Mesenteric fat pad (tissue), 1 donor: ENCODE results near the gene VWA8. TPM values are rescaled to one million over a fixed set of nuclear protein-coding genes. Genes with fewer than 3 reads are reported as not detected.
"Not testable (repeated sequence)": the region's sequence is repeated elsewhere in the genome, so short reads cannot be mapped to it uniquely, and the experiment has no call there.

Experiments used
- DNase-seq: peaks from one replicate; pipeline ENCODE4 v3.0.0-alpha.2; 2020; ENCODE audit warnings: low spot score
- total RNA-seq: library from RNA; stranded (reverse); fragmentation: NEBNext Ultra II Directional; extraction: Animal tissue kit (Norgen Biotek cat#: 25700); gene quantifications from one replicate; pipeline ENCODE4 v1.2.1, GENCODE V29; 2021
- donor health status: DM: yes; HTN: yes; CAD: no.

The VWA8 gene
- total RNA-seq, 1 donor from 2014 or later = 17.9 TPM

DNA sequence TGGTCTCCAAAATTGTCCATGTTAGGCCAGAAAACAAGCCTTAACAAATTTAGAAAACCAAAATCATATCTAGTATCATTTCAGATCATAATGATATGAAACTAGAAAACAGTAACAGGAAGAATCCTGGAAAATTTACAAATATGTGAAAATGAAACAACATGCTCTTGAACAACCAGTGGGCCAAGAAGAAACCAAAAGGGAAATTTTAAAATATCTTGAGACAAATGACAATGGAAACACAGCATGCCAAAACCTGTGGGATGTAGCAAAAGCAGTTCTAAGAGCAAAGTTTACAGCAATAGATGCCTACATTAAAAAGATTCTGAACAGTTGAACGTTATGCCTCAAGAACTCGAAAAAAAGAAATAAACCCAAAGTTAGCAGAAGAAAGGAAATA, 32.6 kb downstream of the VWA8 start:
- no peak for DNase-seq

DNA sequence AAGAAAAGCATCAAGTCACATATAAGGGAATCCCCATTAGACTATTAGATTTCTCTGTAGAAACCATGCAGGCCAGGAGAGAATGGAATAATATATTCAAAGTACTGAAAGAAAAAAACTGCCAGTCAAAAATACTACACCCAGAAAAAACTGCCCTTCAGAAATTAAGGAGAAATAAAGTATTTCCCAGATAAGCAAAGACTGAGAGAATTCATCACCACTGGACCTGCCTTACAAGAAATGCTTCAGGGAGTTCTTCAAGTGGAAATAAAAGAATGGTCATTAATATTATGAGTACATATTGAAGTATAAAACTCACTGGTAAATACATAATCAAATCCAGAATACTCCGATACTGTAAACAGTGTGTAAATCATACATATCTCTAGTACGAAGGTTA, 35.9 kb downstream of the VWA8 start:
- DNase-seq = no peak

DNA sequence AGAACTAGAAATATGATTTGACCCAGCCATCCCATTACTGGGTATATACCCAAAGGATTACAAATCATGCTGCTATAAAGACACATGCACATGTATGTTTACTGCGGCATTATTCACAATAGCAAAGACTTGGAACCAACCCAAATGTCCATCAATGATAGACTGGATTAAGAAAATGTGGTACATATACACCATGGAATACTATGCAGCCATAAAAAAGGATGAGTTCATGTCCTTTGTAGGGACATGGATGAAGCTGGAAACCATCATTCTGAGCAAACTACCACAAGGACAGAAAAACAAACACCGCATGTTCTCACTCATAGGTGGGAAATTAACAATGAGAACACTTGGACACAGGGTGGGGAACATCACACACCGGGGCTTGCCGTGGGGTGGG, 38.0 kb downstream of the VWA8 start:
- not testable (repeated sequence) for DNase-seq

DNA sequence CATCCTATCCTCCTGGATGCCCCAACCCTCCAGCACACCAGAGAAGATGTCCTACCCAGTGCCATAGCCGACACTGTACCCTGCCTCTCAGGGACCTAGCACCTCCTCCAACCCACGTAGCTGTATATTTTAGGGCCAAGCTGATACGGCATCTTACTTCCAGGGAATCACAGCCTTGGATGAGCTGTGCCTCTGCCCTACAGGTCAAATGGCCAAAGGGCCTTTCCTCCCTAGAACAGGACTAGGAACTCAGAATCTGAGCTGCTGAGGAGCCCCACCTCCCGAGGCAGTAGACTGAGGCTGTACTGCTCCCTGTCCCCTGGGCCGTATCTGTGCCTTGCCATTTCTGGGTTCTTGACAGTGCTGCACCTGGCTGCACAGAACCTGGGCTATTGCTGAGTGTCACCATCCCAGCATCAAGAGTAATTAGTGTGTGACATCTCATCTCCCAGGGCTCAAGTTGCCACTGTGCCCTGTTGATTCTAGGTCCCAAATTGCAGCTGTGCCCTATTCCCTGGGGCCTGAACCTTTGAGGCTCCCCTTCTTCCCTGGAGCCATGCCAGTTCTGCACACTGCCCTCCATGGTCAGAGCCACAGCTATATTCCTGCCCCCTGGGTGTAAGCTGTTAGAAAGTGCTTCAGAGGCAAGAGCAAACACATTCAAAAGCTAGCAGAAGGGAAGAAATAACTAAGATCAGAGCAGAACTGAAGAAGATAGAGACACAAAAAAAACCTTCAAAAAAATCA, 41.0 kb downstream of the VWA8 start:
- no peak for DNase-seq

DNA sequence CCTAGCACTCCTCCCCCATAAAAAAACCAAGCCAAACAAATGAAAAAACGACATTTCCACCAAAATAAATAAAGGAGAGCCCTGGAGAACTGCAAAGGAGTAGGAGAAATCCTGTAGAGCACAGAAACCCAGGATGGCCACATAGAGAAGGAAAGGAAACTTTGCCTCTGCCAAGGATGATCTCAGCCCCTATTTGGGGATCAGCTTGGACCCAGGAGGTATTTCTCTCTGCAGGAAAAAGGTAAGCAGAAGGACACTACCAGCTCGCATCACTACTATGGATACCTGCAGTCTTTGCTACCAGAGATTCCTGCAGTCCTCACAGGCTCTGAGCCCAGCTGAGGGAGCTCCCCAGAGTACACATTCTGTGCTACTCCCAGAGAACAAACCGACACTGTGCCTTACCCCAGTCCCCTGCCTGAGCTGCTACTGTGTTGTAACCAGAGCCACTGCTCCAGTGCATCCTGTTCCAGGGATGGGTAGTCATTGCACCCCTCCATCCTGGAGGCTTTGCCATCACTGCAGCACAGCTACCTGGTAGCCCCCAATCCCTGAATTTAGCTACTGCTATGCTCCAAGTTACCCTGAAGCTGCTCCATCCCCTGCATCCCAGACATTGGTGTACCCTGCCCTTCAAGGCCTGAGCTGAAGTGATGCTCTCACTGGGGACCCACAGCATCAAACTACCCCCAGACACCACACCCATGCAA, 41.7 kb downstream of the VWA8 start:
- DNase-seq = no peak

DNA sequence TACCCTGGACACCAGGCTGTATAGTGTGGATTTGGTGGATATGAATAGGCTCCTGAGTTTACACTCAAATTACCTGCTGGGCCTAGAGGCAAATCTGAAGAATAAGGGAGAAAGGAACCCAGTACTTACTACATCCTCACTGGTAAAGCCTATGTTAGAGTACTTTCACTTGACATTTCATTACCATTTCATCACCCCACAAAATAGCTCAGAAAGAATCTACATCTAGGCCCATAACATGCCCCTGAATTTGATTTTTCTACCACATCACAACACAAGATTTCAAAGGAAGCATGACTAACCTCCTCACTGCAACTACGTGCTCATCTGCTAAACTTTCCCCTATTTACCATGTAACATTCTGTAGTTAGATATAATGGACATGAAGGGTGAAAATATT, 43.3 kb downstream of the VWA8 start:
- no peak for DNase-seq

DNA sequence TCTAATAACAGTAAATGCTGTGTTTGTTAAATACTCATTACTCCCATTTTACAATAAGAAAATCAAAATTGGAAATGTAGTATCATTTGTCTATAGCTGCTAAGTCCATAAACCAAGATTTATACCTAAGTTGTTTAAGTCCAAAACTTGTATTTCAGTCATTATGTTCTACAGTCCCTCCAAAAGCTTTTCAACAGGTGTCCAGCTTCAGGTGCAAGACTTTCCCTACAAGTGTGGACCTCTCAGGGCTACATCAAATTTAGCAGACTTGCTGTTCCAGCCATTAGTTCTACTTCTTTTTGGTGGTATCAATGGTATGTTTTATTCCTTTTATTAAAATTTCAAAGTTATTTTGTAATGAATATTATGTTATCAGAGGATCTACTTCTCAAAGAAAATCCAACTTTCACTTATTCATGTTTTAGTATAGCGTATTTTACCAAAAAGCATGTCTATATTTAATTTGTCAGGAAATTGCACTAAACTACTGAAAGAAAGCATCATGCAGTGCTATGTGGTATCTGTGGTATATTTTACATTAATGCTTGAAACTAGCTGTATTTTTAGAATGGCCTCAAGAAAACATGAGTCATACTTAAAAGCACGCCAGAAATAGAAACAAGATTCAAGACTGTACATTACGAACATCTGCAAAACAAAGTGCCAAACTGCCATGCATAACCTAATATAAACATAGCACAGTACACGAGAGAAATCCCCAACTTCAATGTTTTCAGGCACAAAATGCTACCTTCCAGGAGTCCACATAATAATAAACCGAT, 44.5 kb downstream of the VWA8 start:
- no peak for DNase-seq

DNA sequence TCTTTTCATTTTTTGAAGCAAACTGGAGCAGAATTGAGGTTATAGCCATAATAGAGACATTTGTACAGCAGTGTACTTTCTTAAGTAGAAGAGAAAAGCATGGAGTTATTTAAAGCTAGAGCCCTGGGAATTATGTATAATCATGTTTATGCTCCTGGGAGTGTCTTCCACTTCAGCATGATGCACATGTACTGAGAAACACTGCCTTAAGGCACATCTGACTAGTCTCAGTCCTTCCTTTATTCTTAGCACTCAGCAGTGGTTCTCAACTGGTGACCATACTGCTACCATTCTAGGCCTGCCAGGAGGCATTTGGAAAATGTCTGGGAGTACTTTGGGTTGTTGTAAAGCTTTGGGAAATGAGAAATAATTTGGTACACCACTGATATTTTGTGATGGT, 45.8 kb downstream of the VWA8 start:
- DNase-seq = no peak

DNA sequence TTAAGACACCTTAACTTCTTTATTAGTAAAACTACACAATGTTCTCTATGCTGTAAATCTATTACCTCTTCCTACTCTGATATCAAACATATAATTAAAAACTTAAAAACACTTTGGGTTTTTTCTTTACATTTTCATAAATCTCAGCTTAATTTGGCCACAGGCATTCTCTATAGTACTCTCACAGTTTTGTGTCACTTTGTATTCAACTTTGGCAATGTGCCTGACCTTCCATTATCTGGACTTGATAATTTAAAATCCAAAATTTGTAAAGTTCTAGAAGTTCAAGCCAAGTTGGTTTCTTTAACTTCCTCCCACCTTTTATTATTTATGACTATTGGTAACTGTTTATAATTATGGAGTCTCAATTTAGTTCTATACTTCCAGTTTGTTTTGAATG, 46.4 kb downstream of the VWA8 start:
- DNase-seq = no peak

DNA sequence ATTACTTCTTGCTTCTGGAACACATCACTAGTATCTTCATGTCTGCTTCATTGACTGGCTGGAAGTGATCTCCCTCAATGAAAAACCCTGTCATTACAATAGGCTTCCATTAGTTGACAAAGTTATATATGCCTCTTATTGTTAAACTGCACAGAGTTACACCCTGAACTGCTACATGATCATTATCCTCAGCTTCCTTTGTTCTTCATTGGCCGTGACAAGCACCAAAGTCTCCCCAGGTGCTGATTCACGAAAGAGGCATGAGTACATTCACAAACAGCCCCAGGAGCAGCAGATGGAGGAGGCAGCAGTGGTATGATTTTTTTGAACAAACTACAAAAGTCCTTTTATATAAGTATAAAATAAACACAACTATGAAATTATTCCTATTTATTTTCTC, 51.4 kb downstream of the VWA8 start:
- DNase-seq = no peak

DNA sequence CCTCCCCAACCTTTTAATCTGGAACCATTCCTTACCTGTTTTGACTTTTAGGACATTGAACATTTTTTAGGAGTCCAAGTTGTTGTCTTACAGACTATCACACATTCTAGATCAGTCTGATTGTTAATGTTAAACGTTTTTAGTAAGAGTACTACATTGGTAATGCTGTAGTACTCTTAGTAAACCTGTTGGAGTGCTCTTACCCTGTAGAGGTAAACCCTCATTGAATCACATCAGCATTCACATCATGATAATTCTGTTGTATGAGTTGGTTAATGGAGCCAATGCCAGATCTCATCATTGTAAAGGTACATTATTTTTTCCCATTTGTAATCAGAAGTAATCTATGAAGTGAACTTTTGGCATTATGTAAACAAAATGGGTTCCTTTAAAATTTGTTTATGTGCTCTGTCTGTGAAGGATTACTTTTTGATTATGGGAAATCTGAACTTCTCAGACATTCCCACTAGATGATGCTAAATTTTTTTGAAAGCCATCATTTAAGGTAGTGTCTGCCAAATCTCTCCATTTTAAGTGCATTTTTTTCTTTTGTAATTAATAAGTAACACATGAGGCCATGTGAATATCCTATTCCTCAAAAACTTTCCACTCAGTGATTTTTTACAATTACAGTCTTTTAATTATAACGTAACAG, 55.2 kb downstream of the VWA8 start:
- no peak for DNase-seq

DNA sequence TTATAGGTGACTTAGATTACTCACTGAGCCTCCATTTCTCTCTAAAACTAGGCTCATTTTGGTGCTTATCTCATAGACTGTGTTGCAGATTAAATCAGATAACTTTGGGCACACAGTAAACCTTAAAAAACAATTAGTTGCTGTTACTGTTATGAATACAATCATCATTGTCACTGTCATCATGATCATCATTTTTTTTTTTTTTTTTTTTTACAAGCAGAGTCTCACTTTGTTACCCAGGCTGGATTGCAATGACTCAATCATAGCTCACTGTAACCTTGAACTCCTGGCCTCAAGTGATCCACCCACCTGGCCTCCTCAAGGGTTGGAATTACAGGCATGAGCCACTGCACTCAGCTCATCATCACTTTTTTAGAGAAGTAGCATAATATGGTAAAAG, 60.0 kb downstream of the VWA8 start:
- no peak for DNase-seq

DNA sequence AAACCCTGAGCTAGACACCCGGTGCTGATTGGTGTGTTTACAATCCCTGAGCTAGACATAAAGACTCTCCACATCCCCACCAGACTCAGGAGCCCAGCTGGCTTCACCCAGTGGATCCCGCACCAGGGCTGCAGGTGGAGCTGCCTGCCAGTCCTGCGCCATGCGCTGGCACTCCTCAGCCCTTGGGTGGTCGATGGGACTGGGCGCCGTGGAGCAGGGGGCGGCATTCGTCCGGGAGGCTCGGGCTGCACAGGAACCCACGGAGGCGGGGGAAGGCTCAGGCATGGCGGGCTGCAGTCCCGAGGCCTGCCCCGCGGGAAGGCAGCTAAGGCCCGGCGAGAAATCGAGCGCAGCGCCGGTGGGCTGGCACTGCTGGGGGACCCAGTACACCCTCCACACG, 62.5 kb downstream of the VWA8 start:
- DNase-seq = not testable (repeated sequence)

DNA sequence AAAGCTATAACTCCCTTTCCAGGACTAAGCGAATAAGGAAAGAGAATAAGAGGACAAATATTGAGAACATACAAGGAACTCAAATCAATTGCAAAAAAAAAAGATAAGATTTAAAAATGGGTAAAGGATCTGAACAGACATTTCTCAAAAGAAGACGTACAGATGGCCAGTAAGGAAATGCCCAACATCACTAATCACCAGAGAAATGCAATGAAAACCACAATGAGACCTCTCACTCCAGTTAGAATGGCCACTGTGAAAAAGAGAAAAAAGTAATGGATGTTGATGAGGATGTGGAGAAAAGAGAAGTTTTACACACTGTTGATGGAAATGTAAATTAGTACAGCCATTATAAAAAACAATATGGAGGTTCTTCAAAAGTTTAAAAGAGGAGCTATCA, 63.8 kb downstream of the VWA8 start:
- DNase-seq = no peak

DNA sequence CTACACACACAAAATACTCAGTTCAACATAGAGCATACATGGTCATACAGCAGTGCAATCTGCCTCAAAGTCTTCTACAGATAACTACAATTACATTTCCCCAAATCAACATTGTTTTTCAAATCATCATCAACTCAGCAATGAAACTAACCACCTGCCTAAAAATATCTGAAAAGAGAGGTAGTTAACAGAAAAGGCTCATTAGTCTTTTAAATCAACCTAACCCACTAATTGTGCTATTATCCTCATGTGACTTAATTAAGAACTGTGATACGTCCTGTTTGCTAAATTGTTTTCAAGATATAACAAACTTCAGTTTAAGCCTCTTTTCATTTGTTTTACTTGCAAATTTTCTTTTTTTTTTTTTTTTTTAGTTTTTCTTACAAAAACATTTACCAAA, 65.4 kb downstream of the VWA8 start:
- no peak for DNase-seq

DNA sequence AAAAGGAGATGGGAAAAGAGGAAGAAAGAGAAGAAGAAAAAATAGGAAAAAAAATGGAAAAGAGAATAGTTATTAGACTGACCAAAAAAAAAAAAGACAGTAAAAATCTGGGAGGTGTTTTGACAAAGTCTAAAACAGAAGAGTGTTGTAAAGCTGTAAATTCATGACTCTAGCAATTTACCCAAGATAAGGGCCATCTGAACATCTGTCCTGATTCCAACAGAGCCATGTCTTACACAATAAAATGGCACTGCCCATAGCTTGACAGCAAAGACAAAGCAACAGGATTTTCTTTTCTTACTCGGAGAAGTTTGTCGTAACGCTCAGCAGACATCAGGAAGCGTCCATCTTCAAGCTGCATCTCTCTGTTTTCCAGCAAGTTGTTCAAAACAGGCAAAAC, 69.8 kb downstream of the VWA8 start:
- DNase-seq = no peak

DNA sequence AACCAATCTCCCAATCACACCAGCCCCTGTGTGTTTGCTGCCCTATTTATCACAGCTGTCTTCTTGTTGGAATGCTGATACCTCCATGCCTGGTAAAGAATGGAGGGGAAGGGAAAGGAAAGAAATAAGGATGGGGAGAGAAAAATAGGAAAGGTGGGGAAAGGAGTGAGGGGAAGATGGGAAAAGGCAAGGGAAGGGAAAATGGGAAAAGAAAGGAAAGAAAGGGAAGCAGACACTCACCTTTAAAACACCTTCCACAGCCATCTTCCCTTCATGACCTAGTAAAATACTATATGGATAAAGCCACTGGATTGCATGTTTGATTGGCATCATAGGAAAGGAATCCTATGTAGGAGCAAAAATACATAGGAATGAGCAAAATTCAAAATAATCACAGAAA, 77.8 kb downstream of the VWA8 start:
- no peak for DNase-seq

DNA sequence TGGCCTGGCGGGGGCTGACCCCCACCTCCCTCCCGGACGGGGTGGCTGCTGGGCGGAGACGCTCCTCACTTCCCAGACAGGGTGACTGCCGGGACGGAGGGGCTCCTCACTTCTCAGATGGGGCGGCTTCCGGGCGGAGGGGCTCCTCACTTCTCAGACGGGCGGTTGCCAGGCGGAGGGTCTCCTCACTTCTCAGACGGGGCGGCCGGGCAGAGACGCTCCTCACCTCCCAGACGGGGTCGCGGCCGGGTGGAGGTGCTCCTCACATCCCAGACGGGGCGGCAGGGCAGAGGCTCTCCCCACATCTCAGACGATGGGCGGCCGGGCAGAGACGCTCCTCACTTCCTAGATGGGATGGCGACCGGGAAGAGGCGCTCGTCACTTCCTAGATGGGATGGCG, 79.0 kb downstream of the VWA8 start:
- not testable (repeated sequence) for DNase-seq

DNA sequence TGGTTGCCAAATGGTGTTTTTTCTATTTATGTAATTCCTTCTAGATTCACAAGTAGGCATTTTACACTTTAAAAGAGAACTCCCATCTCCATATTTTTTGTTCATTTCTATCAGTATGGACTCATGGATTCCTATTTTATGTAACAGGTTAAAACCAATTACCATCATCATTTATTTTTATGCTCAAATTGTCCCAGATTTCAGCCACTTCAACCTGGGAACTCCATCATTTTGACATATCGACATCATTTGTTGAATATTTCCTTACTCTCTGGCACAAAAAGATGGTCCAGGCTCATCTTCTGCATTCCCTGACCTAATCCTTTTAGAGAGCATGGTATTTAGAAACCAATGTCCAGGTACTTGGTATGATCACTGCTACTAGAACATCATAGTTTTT, 79.9 kb downstream of the VWA8 start:
- DNase-seq = no peak

DNA sequence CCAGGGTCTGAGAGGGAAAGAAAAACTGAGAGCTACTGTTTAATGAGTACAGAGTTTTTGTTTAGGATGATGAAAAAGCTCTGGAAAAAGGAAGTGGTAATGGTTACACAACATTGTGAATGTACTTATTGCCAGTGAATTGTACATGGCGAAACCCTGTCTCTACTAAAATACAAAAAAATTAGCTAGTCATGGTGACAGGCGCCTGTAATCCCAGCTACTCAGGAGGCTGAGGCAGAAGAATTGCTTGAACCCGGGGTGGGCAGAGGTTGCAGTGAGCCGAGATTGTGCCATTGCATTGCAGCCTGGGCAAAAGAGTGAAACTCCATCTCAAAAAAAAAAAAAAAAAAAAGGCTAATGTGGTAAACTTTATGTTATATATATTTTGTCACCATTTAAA, 96.3 kb downstream of the VWA8 start:
- DNase-seq = no peak

DNA sequence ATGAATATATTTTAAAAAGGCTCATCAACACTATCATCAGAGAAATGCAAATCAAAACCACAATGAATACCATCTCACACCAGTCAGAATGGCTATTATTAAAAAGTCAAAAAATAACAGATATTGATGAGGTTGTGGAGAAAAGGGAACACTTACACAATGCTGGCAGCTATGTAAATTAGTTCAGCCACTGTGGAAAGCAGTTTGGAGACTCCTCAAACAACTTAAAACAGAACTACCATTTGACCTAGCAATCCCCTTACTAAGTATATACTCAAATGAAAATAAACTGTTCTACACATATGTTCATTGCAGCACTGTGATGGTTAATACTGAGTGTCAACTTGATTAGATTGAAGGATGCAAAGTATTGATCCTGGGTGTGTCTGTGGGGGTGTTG, 98.2 kb downstream of the VWA8 start:
- DNase-seq = not testable (repeated sequence)

DNA sequence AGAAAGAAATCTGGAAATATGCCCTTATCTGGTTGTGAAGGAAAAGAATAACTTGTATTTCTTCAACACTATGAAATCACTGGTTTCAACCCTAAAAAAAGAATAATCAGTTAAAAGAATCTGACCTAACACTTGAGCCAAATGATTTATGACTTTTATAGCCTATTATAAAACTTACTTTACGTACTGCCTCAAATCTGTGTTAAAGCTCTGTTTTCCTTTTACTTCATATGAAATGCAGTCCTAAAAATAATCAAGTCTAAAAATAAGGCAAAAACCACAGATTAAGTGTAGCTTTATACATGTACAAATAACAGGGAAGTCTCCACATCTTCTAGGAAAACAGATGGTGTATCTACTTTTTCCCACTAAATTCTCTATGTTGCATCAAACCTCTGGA, 101.3 kb downstream of the VWA8 start:
- DNase-seq = no peak
